Right forelimb (tissue), 1 donor: ENCODE results near the gene GUCA1C.

ENCODE experiments used
- DNase-seq: peaks from one replicate; pipeline ENCODE4 v3.0.0-alpha.2; 2018

The GUCA1C gene, protein sequence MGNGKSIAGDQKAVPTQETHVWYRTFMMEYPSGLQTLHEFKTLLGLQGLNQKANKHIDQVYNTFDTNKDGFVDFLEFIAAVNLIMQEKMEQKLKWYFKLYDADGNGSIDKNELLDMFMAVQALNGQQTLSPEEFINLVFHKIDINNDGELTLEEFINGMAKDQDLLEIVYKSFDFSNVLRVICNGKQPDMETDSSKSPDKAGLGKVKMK

GRCh38 chr3:108953700-108954099 is at the start of gene GUCA1C:
TSS of gene GUCA1C (minus strand) at chr3:108953879. CDS start at chr3:108953762, 117 bp downstream.
- DNase-seq, result no peak

GRCh38 chr3:108998436-108998835 is 44.8 kb upstream of the GUCA1C start:
- DNase-seq, result no peak

GRCh38 chr3:108985844-108986243 is 32.2 kb upstream of the GUCA1C start:
- no peak for DNase-seq

DNA sequence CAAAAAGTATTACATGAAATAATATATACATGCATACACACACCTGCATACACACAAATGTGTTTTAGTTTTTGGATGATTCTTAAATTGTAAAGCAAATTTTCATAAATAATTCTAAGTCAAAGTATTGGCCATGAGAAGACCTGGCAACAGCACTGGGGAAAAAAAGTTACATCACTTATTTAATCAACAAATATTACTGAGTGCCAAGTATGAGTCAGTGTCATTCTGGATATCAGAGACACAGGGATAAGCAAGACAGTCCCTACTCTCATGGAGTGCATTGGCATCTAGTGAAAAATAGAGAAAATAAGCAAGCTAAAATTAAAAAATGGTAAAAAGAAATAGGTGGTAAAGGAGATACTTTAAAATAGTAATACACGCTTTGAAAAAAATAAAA is 29.4 kb upstream of the GUCA1C start:
- DNase-seq, result no peak

DNA sequence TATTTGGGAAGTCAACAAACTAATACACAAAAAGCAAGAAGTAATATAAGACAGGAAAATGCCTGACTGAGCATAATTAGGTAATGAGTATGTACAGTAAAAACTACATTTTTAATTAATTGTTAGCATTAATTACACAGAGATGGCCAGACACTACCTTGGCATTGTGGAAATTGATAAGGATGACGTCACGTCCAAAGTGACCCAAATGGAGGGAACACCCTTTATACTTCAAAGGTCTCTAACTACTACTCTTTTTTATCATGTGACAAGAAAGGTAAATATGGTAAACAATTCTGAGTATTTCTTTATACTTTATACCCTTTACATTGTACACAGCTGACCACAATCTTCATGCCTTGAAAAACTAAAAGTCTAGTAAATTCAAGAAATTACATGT is 22.4 kb upstream of the GUCA1C start:
- DNase-seq, result no peak

DNA sequence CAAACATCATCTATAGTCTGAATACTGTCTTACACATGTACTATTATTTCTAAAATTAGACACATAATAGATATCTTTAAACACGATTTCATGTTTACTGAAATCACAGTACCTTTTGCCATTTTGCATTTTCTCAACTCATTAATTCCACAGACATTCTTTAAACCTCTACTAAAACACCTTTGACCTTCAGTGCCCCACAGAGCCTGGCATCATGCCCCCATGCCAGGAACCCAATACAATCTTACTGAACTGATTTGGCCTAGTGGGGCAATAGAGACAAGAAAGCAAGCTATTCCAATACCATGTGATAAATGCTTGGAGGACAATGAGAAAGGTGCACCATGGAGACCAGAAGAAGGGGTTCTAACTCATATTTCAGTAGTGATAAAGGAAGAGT is 19.3 kb upstream of the GUCA1C start:
- DNase-seq, result no peak

GRCh38 chr3:108972482-108972881 is 18.8 kb upstream of the GUCA1C start:
- no peak for DNase-seq

GRCh38 chr3:108970561-108970960 is 16.9 kb upstream of the GUCA1C start:
- no peak for DNase-seq

- no peak for DNase-seq
Measured at GRCh38 chr3:108966773-108967172, 13.1 kb upstream of the GUCA1C start.

DNA sequence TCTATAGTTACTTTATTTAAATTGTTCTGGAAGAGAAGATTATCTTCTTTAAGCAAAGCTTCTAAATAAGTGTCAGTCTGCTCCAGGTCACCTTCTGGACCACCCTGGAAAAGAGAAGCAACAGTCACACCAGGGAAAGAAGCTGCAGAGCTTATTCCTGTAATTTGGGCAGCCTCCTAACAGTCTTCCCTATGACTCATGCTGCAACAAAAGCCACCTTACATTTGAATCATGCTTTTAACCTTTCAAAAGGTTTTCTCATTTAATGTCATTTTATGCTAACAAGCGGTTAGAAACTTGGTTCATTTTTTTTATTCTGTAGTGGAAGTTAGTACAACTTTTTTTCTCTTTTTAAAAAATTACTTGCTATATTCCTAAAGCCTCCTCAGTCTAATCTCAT is 5.3 kb upstream of the GUCA1C start:
- DNase-seq, result no peak

DNA sequence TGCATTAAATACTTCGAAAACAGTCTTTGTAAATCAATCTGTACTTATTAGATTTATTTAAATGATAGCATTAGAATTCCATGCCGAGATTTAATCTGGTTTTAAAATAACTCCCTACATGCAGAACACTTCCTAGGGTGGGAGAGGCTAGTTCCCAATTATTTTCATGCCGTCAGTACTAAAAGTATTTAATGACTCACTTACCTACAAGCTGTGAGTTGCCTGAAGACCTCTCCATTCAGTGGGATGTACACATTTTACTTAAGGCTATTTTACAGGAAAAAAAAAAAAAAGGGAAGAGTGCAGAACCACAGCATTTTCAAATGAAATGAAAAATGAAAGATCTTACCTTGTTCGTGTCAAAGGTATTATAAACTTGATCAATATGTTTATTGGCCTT is 469 bp downstream of the GUCA1C start:
- DNase-seq, result no peak

GRCh38 chr3:108951820-108952501 is 1.7 kb downstream of the GUCA1C start:
- DNase-seq, result no peak

- no peak for DNase-seq
Measured at GRCh38 chr3:108947855-108948254, 5.8 kb downstream of the GUCA1C start.

GRCh38 chr3:108946292-108947285 is 7.1 kb downstream of the GUCA1C start:
- no peak for DNase-seq

DNA sequence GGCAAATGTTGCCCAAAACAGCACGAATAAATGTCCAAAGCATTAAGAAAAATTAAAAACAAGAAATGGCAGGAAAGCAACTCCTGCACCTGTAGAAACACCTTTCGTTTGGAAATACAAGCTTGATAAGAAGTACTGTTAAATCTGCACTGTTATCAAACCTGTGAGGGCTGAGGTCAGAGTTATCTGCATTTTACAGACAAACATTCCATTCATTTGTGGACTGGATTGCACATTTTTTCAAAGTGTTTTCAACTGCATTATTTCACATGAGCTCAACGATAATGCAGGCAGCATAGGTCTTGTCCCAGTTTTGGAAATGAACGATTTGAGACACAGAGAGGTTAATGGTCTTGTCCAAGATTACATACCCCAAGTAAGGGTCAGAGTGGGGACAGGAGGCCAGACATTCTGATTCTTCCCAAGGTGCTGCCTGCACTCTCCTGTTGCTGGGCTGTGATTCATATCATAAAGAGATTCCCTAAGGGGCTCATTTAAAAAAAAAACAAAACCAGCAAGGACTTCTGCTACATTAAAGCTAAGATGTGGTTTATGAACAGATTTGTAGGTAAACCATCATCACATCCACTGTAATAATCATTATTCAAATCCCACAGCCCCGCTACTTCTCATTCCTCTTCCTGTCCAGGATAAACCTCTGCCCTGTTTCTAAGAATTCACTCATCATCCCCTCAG is 13.0 kb downstream of the GUCA1C start:
- DNase-seq, result no peak

- no peak for DNase-seq
Measured at GRCh38 chr3:108940166-108940565, 13.5 kb downstream of the GUCA1C start.

DNA sequence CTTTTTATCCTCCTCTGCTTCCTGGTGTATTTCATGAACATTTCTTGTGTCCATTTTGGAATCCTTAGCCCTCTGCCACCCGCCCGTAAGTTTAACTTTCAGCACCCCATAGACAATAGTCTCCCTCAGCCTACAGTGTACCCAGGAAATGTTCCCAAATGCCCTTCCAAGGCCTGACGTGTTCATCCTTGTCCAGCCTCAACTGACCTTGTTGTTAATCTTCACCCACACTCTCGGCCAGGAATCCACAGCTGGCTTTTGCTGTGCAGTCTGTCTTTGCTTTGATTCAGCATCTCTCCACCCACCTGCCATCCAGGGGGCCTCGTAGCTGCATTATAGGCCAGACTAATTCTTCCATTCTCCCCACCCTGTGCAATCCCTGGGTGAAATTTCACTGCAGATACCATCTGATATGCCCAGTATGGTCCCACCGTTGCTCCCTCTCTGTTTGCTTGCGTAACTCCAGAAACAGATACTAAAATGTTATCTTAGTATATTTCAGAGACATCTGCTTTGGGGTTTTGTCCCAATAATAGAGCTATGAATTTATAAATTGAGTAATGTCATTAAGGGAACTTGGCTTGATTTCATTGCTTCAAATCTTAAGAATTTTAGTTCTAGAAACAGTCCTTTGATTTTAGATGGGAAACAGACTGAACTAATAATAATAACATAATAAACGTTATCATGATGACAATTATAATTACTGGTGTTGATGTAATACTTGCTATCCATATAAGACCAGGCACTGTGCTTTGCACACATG is 16.6 kb downstream of the GUCA1C start:
- no peak for DNase-seq

DNA sequence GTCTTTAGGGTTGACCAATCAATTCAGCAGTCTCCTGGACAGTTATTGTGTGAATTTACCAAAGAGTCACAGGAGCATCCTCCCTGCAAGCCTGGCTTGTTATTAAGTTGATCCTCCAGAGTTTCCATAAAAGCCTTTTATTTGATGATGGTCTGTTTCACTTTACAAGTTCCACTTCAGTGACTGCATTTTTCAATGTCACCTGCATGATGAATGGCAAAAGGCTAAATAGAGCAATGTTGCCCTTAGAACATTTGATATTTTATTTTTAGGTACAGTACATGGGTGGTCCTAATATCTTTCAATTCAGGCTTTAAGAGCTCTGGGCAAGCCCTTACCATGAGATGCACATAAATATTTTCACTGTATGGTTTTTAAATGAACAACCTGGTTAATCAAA is 22.6 kb downstream of the GUCA1C start:
- DNase-seq, result no peak

DNA sequence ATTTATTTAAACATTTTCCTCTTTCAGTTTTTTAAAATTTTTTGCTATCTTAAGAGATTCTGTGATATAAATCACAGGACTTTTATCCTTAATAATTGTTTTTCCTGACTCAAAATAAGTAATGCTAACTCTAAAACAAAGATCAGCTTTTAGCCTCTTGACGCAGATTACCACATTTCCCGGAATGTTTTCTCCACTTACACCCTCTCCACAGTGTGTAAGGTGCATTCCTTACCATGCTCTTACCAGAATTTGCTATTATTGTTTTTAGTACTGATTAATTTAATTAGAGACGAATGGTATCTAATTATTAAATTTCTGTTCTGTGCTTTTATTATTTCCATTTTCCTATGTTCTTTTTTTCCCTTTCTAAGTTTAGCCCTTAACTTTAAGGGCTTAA is 34.8 kb downstream of the GUCA1C start:
- DNase-seq, result no peak

DNA sequence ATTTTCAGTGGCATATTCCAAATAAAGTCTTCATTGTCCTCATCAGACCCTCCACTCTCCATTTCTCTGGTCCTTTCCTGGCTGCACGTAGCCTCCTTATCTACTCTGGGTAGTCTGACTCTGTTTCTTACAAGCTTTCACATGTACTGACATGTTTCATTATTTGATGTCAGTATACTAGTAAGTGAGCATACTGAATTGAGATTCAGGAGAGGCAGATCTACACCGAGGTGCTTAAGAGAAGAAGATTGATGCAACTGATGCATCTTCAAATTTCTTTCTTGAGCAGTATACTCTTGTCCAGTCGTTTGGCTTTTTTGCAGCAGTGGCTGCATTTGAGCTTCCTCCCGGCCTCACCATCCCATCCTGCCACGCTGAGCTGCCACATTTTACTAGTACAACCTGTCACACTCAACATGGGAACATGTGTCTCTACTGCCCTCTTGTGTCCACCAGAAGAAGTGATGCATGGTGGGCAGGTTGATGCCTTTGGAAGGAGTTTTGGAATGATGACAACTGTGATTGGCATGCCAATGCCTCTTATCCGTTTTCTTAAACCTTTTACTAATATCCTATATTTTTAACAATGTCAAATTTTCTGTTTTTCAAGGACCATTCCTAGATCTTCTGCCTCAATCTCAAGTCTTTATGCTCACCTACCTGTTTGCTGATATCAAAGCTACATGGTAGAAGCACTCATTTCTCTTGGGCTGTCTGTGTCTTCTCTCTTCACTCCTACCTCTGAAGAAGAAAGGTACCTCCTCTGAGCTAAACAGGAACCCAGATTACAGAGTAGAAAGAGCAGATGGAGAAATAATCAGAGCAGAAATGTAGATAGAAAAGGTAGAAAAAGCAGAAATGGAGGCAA is 38.7 kb downstream of the GUCA1C start:
- no peak for DNase-seq

GRCh38 chr3:108909799-108910198 is 43.9 kb downstream of the GUCA1C start:
- no peak for DNase-seq
